ENCODE data around the gene SPATA6L.

DNA sequence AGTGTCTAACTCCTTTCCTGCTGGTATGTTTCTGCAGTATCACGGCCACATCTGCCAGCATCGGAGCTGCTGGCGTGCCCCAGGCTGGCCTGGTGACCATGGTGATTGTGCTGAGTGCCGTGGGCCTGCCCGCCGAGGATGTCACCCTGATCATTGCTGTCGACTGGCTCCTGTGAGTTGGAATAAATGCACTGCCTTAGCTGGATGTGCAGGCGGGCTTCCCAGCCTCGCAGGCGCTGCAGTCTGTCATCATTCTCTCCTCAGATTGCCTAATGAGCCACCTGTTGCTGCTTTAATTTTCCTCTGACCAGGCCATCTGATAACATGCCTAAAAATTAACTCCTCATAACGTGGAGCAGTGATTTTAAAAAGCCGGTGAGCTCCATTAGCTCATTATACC is 83.3 kb downstream of the SPATA6L start:
- no peak for TF ChIP-seq ESRRA (IDR thresholded peaks at IDR 0.05; ENCODE audit: low read length)
- TF ChIP-seq, protein P1, sequence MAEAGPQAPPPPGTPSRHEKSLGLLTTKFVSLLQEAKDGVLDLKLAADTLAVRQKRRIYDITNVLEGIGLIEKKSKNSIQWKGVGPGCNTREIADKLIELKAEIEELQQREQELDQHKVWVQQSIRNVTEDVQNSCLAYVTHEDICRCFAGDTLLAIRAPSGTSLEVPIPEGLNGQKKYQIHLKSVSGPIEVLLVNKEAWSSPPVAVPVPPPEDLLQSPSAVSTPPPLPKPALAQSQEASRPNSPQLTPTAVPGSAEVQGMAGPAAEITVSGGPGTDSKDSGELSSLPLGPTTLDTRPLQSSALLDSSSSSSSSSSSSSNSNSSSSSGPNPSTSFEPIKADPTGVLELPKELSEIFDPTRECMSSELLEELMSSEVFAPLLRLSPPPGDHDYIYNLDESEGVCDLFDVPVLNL (IDR thresholded peaks at IDR 0.05; ENCODE audit: low read depth, low read length), result no peak
- TF ChIP-seq, protein P2, sequence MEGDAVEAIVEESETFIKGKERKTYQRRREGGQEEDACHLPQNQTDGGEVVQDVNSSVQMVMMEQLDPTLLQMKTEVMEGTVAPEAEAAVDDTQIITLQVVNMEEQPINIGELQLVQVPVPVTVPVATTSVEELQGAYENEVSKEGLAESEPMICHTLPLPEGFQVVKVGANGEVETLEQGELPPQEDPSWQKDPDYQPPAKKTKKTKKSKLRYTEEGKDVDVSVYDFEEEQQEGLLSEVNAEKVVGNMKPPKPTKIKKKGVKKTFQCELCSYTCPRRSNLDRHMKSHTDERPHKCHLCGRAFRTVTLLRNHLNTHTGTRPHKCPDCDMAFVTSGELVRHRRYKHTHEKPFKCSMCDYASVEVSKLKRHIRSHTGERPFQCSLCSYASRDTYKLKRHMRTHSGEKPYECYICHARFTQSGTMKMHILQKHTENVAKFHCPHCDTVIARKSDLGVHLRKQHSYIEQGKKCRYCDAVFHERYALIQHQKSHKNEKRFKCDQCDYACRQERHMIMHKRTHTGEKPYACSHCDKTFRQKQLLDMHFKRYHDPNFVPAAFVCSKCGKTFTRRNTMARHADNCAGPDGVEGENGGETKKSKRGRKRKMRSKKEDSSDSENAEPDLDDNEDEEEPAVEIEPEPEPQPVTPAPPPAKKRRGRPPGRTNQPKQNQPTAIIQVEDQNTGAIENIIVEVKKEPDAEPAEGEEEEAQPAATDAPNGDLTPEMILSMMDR (IDR thresholded peaks at IDR 0.05 in 2 of 3, conservative IDR thresholded peaks at IDR 0.05 in 1 of 3; ENCODE audit: control insufficient read depth in 2 of 3, extremely low read depth in 1 of 3, insufficient read depth in 1 of 3, low read depth in 3 of 3, low read length in 3 of 3), result no peak

All from GM12878 (cell line).